ENCODE data around the gene IFNA4.
"Not testable (repeated sequence)": the region's sequence is repeated elsewhere in the genome, so short reads cannot be mapped to it uniquely, and the experiment has no call there.

Gene IFNA4

GRCh38 chr9:21187487-21187886, at the start of gene IFNA4:
Gene IFNA4 (minus strand): TSS chr9:21187587. CDS start chr9:21187531, 56 bp downstream.
- H3K9ac ChIP-seq (ENCODE audit: low read depth in 1 of 2, low read length in 2 of 2); H3K4me1 ChIP-seq (ENCODE audit: control insufficient read depth in 2 of 2, insufficient read depth in 2 of 2, low read length in 2 of 2); H3K36me3 ChIP-seq (ENCODE audit: control insufficient read depth in 2 of 2, insufficient read depth in 2 of 2, low read length in 2 of 2); H3K9me3 ChIP-seq (ENCODE audit: control insufficient read depth in 2 of 2, low read length in 2 of 2); H3K27ac ChIP-seq (ENCODE audit: low read depth in 2 of 2, low read length in 2 of 2); H3K27me3 ChIP-seq (ENCODE audit: control insufficient read depth in 2 of 2, insufficient read depth in 2 of 2, low read length in 2 of 2); H3K4me3 ChIP-seq (ENCODE audit: low read length in 2 of 2): not testable (repeated sequence)

- H3K36me3 ChIP-seq (ENCODE audit: control insufficient read depth in 2 of 2, insufficient read depth in 2 of 2, low read length in 2 of 2); H3K4me3 ChIP-seq (ENCODE audit: low read length in 2 of 2); H3K4me1 ChIP-seq (ENCODE audit: control insufficient read depth in 2 of 2, insufficient read depth in 2 of 2, low read length in 2 of 2); H3K9me3 ChIP-seq (ENCODE audit: control insufficient read depth in 2 of 2, low read length in 2 of 2); H3K27ac ChIP-seq (ENCODE audit: low read depth in 2 of 2, low read length in 2 of 2); H3K27me3 ChIP-seq (ENCODE audit: control insufficient read depth in 2 of 2, insufficient read depth in 2 of 2, low read length in 2 of 2); H3K9ac ChIP-seq (ENCODE audit: low read depth in 1 of 2, low read length in 2 of 2): not testable (repeated sequence)
These were observed 49.0 kb upstream of the IFNA4 start for GRCh38 chr9:21236360-21236714.

- not testable (repeated sequence) for H3K9me3 ChIP-seq (ENCODE audit: control insufficient read depth in 2 of 2, low read length in 2 of 2); H3K27ac ChIP-seq (ENCODE audit: low read depth in 2 of 2, low read length in 2 of 2); H3K36me3 ChIP-seq (ENCODE audit: control insufficient read depth in 2 of 2, insufficient read depth in 2 of 2, low read length in 2 of 2); H3K4me3 ChIP-seq (ENCODE audit: low read length in 2 of 2); H3K27me3 ChIP-seq (ENCODE audit: control insufficient read depth in 2 of 2, insufficient read depth in 2 of 2, low read length in 2 of 2); H3K9ac ChIP-seq (ENCODE audit: low read depth in 1 of 2, low read length in 2 of 2); H3K4me1 ChIP-seq (ENCODE audit: control insufficient read depth in 2 of 2, insufficient read depth in 2 of 2, low read length in 2 of 2)
These were observed 48.3 kb upstream of the IFNA4 start for GRCh38 chr9:21235468-21236359.

- Histone ChIP-seq H3K9ac (ENCODE audit: low read depth in 1 of 2, low read length in 2 of 2) (no peak overlapping the region), H3K4me1 (ENCODE audit: control insufficient read depth in 2 of 2, insufficient read depth in 2 of 2, low read length in 2 of 2) (no peaks in the 10 kb centered on the region), H3K27me3 (ENCODE audit: control insufficient read depth in 2 of 2, insufficient read depth in 2 of 2, low read length in 2 of 2) (no peaks in the 10 kb centered on the region), H3K4me3 (ENCODE audit: low read length in 2 of 2) (no peak overlapping the region), H3K27ac (ENCODE audit: low read depth in 2 of 2, low read length in 2 of 2) (no peak overlapping the region), H3K9me3 (ENCODE audit: control insufficient read depth in 2 of 2, low read length in 2 of 2) (no peaks in the 10 kb centered on the region), H3K36me3 (ENCODE audit: control insufficient read depth in 2 of 2, insufficient read depth in 2 of 2, low read length in 2 of 2) (no peaks in the 10 kb centered on the region)
These were observed 46.8 kb upstream of the IFNA4 start for GRCh38 chr9:21234153-21234687.

GRCh38 chr9:21233258-21233657, 45.9 kb upstream of the IFNA4 start:
- Histone ChIP-seq H3K9ac (ENCODE audit: low read depth in 1 of 2, low read length in 2 of 2) (no peak overlapping the region), H3K4me3 (ENCODE audit: low read length in 2 of 2) (no peak overlapping the region), H3K27ac (ENCODE audit: low read depth in 2 of 2, low read length in 2 of 2) (no peak overlapping the region), H3K27me3 (ENCODE audit: control insufficient read depth in 2 of 2, insufficient read depth in 2 of 2, low read length in 2 of 2) (no peaks in the 10 kb centered on the region), H3K4me1 (ENCODE audit: control insufficient read depth in 2 of 2, insufficient read depth in 2 of 2, low read length in 2 of 2) (no peaks in the 10 kb centered on the region), H3K36me3 (ENCODE audit: control insufficient read depth in 2 of 2, insufficient read depth in 2 of 2, low read length in 2 of 2) (no peaks in the 10 kb centered on the region), H3K9me3 (ENCODE audit: control insufficient read depth in 2 of 2, low read length in 2 of 2) (no peaks in the 10 kb centered on the region)

GRCh38 chr9:21228122-21228521, 40.7 kb upstream of the IFNA4 start, which contains the start of gene IFNA17:
Gene IFNA17 (minus strand): TSS chr9:21228222. CDS start chr9:21228173, 49 bp downstream.
- H3K9ac ChIP-seq (ENCODE audit: low read depth in 1 of 2, low read length in 2 of 2), result no peak within 1 kb of the TSS
- H3K4me3 ChIP-seq (ENCODE audit: low read length in 2 of 2), result no peak within 1 kb of the TSS
- no peaks in the 10 kb centered on the region for H3K27me3 ChIP-seq (ENCODE audit: control insufficient read depth in 2 of 2, insufficient read depth in 2 of 2, low read length in 2 of 2)
- H3K36me3 ChIP-seq (ENCODE audit: control insufficient read depth in 2 of 2, insufficient read depth in 2 of 2, low read length in 2 of 2), result no peaks in the 10 kb centered on the region
- H3K27ac ChIP-seq (ENCODE audit: low read depth in 2 of 2, low read length in 2 of 2), result no peak within 1 kb of the TSS
- H3K9me3 ChIP-seq (ENCODE audit: control insufficient read depth in 2 of 2, low read length in 2 of 2), result no peaks in the 10 kb centered on the region
- H3K4me1 ChIP-seq (ENCODE audit: control insufficient read depth in 2 of 2, insufficient read depth in 2 of 2, low read length in 2 of 2), result no peaks in the 10 kb centered on the region

- H3K4me3 ChIP-seq (ENCODE audit: low read length in 2 of 2); H3K9me3 ChIP-seq (ENCODE audit: control insufficient read depth in 2 of 2, low read length in 2 of 2); H3K9ac ChIP-seq (ENCODE audit: low read depth in 1 of 2, low read length in 2 of 2); H3K27me3 ChIP-seq (ENCODE audit: control insufficient read depth in 2 of 2, insufficient read depth in 2 of 2, low read length in 2 of 2); H3K4me1 ChIP-seq (ENCODE audit: control insufficient read depth in 2 of 2, insufficient read depth in 2 of 2, low read length in 2 of 2); H3K36me3 ChIP-seq (ENCODE audit: control insufficient read depth in 2 of 2, insufficient read depth in 2 of 2, low read length in 2 of 2); H3K27ac ChIP-seq (ENCODE audit: low read depth in 2 of 2, low read length in 2 of 2): not testable (repeated sequence)
These were observed 29.8 kb upstream of the IFNA4 start, which contains the start of gene IFNA16 for GRCh38 chr9:21217211-21217610. Gene IFNA16 (minus strand): TSS chr9:21217311. CDS start chr9:21217305, 6 bp downstream.

GRCh38 chr9:21213411-21214326, 26.3 kb upstream of the IFNA4 start:
- H3K36me3 ChIP-seq (ENCODE audit: control insufficient read depth in 2 of 2, insufficient read depth in 2 of 2, low read length in 2 of 2); H3K4me1 ChIP-seq (ENCODE audit: control insufficient read depth in 2 of 2, insufficient read depth in 2 of 2, low read length in 2 of 2); H3K27me3 ChIP-seq (ENCODE audit: control insufficient read depth in 2 of 2, insufficient read depth in 2 of 2, low read length in 2 of 2); H3K4me3 ChIP-seq (ENCODE audit: low read length in 2 of 2); H3K9me3 ChIP-seq (ENCODE audit: control insufficient read depth in 2 of 2, low read length in 2 of 2); H3K9ac ChIP-seq (ENCODE audit: low read depth in 1 of 2, low read length in 2 of 2); H3K27ac ChIP-seq (ENCODE audit: low read depth in 2 of 2, low read length in 2 of 2): not testable (repeated sequence)

- H3K9ac ChIP-seq (ENCODE audit: low read depth in 1 of 2, low read length in 2 of 2); H3K4me1 ChIP-seq (ENCODE audit: control insufficient read depth in 2 of 2, insufficient read depth in 2 of 2, low read length in 2 of 2); H3K4me3 ChIP-seq (ENCODE audit: low read length in 2 of 2); H3K9me3 ChIP-seq (ENCODE audit: control insufficient read depth in 2 of 2, low read length in 2 of 2); H3K27ac ChIP-seq (ENCODE audit: low read depth in 2 of 2, low read length in 2 of 2); H3K36me3 ChIP-seq (ENCODE audit: control insufficient read depth in 2 of 2, insufficient read depth in 2 of 2, low read length in 2 of 2); H3K27me3 ChIP-seq (ENCODE audit: control insufficient read depth in 2 of 2, insufficient read depth in 2 of 2, low read length in 2 of 2): not testable (repeated sequence)
These were observed 24.8 kb upstream of the IFNA4 start for GRCh38 chr9:21212160-21212559.

- H3K9me3 ChIP-seq (ENCODE audit: control insufficient read depth in 2 of 2, low read length in 2 of 2); H3K27ac ChIP-seq (ENCODE audit: low read depth in 2 of 2, low read length in 2 of 2); H3K27me3 ChIP-seq (ENCODE audit: control insufficient read depth in 2 of 2, insufficient read depth in 2 of 2, low read length in 2 of 2); H3K9ac ChIP-seq (ENCODE audit: low read depth in 1 of 2, low read length in 2 of 2); H3K4me3 ChIP-seq (ENCODE audit: low read length in 2 of 2); H3K4me1 ChIP-seq (ENCODE audit: control insufficient read depth in 2 of 2, insufficient read depth in 2 of 2, low read length in 2 of 2); H3K36me3 ChIP-seq (ENCODE audit: control insufficient read depth in 2 of 2, insufficient read depth in 2 of 2, low read length in 2 of 2): not testable (repeated sequence)
These were observed 23.4 kb upstream of the IFNA4 start for GRCh38 chr9:21210782-21211181.
